HG03139 (cell line): ENCODE results near the gene PITX2.

Source experiments
- ATAC-seq: cut with Tn5 transposase; IDR thresholded peaks from one replicate; pipeline ENCODE4 v1.9.1; 2021; ENCODE audit not compliant: unreplicated experiment

Gene PITX2

DNA sequence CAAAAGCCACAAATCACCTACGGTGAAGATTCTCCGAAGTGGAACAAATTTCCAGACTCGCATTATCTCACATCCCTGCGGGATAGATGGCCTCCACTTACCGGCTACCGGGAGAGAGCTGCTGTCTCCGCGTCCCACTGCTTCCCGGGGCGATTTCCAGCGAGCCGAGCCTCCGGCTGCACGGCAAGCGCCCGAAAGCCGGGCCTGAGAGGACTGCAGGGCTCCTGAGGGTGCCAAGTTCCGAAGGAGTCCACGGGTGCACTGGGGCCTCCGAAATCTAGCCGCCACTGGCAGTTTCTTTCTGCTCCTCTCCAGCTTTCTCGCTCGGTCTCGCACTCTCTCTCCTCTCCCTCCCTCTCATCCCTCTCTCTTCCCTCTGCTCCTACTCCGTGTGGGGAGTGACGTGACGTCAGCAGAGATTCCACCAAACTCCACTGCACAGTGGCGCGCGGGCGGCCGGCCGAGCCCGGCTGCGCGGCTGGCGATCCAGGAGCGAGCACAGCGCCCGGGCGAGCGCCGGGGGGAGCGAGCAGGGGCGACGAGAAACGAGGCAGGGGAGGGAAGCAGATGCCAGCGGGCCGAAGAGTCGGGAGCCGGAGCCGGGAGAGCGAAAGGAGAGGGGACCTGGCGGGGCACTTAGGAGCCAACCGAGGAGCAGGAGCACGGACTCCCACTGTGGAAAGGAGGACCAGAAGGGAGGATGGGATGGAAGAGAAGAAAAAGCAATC, 14.0 kb upstream of the PITX2 start:
- no peak for ATAC-seq

DNA sequence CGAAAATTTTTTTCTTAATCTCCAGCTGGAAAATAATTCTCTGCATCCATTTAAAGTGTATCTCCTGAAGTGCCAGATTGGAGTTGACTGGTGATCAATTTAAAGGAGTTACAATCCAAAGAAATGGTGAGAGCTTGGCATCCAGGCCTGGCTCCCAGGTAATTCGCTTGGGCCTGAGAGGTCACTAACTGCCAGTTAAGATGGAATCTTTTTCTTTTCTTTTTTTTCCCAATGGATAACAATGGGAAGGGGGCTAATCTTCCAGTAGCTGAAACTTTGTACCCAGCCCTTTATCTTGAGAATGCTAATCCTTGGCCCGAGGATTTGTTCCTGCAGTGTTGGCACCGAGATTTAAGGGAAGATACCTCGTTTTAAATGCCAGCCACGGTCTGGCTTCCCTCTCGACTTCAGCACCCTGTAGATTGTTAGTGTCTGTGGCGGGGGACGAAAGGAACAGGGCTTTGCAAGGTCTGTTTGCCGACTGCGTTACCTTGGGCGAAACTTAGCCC, 13.3 kb upstream of the PITX2 start:
- ATAC-seq = no peak

DNA sequence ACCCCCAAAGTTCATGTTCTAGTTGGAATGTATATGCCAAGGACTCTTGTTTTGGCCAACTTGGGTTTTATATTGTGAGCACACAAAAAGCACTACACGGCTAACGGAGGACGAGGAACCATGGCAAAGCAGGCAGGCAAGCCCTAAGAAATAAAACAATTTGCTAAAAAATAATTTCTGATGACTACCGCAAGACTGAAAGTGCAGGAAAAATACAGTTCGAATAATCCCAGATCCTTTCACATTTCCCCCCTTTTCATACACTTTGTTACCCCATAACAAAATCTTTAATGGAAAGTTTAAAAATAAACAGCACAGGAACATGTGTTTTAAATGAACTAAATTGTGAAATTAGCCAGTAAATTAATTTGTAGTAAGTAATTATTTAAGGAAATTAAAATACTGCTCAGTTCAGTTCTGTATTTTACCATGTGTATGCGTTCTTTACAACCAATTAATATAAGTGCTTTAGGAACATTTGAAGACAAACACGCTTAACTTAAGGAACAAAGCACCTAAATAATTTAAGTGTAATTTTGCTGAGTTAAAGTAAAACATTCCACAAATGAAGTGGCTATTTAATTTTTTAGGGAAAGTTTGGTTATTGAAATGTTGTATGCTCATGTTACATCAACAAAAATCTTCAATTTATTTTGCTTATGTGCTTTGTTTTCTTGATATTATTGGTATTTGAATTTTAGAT, 12.4 kb upstream of the PITX2 start:
- ATAC-seq = no peak

DNA sequence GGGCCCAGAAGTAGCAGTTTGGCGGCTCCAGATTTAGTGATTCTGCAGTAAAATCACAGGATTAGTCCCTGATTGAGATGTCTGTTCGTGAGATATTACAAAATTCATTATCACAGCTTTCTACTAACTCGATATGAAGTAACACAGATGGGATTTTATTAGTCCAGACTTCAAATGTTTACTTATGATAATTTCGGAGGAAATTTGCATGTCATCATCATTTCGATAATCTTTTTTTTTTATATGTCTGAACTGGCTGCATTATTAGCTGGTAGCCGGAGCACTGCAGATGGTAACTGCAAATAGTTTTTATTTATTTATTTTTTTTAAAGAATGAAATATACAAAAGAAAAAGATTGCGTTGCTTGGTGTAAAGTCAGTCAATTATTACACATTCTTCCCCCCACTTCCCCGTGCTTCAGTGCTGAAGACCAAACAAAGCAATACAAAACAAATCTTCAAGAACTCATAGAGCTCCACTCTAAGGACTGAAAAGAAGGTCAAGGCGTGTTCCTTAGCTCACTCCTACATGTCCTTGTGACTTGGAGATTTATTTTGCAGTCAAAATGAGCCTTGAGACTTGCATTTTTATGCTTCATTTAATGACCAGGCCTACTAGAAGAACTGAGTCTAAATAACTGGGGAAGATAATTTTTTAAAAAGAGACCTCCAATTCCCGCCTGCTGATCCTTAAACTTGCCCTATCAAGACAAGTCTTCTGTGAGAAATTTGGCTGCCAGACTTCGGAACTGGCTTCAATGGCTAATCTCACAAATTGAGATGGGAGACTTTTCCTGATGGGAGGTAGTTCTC, 11.7 kb upstream of the PITX2 start:
- no peak for ATAC-seq

DNA sequence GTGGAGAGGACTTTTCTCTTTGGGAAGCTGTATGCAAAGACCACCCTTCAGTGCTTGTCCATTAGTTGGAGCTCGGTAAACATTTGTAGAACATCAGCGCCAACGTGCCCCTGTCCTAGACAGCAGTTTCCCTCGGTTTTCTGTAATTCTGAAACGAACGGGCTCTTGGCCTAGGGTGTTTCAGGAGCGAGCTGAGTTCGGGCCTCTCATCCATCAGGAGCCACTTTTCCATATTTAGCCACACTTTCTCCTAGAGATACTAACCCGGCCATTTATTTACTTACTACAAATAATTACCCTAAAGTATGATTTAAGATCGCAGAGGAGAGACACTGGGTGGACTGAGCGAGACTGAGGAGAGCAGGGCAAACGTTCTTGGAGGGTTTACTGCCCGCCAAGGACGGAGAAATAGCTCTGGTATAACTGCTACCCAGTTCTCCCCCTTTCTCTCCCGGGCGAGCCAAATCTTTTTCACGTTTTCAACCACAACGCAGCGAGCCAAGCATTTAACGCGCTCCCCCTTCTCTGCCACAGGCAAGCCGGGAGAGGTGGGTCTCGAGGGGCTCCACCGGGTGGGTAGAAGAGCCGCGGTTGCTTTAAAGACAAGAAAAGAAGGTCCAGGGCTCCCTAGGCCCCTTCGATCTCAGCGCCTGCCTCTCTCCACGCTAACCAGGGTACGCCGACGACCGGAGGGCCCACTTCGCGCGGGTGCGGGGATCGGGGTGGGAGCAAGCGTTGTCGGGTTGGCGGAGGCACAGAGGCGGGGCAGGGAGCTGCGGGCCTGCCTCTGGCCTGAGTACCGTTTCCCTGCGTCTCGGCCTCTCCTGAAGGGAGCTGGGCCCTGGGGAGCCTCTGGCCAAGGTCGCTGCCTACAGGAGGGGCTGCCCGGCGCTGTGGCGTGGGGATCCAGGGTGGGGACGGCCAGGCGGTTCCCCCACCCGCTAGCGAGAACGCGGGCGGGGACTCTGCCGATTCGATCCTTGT, 10.8 kb upstream of the PITX2 start:
- ATAC-seq = no peak

DNA sequence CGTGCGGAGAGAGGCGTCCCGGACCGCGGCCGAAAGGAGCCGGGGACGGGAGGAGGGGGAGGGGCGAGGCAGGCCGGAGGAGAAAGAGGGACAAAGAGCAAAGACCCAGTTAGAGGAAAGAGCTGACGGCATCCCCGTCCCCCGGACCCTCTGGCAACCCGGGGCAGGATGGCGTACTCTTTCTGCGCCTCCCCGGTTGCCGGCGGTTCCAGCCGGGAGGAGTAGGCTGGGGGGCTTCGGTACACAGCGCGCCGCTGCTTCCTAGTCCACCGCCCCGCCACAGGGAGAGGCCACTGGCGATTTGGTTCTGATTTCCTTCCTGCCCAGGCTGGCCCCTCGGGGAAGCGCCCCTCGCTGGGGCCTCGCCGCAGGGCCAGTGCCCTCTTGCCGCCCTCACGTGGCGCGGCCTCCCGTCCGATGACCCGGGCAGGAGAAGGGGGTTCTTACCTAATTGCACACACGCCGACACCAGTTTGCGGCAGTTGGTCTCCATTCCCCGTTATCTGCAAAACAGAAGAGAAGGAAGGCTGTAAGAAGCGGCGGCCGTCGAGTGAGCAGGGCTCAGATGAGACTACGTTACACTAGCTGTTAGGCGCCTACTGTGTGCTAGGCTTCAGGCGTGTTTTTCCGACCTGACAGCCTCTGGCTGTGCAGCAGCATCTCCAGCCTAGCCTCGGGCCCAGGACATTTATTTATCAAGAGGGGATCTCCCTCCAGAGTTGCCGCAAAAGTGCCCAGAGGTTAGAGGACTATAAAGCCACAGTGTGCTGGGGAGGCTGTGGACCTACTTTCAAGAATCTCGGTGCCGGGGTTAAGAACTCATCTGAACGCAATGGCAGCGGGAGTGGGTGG, 9.9 kb upstream of the PITX2 start:
- ATAC-seq = no peak

DNA sequence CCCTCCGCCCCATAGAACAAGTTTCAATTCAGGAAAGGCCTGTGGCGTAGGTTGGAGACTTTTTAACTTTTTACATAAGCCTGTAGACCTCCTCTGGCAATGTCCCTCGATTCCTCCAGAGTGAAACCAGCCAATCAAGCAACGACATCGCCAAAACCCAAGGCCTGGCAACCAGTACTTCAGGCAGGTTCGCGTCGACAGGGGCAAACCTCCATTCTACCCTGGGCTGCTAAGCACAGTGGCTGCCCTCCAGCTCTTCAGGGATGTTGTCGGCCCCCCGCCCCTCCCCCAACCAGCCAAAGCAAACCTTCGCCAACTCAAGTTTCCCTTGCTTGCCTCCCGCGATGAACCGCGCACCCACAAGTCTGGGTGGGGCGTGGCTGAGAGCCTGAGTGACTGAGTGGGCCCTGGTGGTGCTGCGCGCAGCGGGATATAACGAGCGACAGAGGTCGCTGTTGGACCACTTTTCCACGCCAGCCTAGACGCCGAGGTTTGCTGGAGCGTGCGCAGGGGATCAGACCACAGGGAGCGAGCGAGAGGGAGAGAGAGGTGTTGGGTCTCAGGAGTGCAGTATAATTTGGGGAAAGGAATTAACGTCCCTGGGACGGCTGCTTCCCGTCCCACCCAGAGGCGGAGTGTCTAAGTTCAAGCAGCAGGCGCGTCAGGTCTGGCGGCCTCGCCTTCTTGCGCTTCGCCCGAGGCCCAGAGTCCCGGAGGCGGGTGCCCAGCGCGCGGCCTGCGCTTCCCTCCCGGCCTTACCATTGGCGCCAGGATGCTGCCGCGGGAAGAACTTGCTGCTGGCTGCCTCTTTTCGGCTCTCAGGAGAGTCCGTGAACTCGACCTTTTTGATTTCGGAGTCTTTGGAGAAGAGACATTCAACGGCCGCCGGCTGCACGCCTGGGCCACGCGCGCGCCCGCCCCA, 9.0 kb upstream of the PITX2 start:
- peak; percentile 98 for ATAC-seq

DNA sequence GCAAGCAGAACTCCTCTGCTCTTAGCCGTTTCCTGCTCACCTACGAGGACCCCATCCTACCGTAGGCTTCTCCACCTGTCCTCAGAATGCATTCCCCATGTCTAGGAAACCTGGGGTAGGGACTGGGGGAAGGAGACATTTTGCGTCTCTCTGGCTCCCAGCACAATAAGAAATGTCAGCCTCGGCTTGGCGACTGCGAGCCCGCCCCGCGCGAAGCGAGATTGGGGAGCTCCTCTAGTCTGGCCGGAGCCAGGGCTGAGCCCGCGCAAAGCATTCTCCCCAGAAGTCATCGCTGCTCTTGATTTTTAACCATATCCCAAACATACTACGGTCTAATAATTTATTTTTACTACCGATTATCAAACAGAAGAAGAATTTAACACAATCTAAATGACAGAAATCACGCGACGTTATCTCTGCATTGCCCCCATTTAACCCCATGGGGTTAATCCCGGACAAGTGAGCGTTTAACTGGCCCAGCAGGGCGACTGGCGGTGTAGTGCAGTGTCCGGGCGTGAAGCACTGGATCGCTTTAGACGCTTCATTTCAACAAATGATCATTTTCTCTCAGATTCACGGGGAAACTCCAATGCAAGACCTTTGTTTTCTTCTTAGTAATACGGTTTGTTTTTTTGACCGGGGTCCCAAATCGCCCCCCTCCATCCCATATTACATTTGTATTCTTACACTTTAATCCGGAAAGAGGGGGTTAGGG, 8.0 kb upstream of the PITX2 start:
- ATAC-seq = no peak

DNA sequence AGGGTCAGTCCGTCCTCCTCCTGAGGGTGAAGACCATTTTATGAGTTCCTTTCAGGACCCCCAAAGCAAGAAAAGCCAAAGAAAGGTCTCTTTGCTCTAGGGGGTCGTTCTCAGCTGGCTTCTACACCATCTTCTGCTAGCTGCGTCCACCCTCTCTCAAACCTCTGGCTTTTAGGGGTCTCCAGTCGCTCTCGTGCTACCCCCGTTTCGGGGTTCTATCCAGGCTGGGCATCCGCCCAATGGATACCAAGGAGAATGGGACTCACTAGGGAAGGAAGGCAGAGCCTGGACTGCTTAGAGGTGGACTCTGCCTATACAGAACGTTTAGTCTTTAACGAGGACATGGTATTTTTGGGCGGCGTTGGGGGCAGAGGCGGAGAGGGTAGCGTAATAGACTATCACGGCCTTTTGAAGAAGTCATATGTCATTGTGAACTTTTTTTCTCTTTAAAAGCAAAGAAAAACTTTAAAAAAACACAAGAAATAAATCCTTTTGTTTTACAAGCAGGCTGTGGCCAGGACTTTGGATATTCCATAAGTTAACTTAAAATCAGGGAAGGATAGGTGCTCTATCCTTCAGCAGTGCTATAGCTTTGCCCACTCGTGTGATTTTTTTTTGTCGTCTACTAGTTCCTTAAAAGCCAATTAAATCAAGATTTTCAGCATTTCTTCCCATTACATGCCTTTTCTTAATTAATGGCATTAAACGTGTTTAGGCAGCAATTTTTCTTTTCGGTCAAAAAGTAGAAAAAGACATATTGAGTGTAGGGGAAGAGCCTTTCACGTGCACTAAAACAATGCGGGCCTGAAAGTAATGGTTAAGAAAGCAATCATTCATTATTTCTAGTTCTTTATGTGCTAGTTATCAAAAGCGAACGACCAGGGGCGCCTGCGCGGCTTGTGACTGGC, 7.2 kb upstream of the PITX2 start:
- no peak for ATAC-seq

DNA sequence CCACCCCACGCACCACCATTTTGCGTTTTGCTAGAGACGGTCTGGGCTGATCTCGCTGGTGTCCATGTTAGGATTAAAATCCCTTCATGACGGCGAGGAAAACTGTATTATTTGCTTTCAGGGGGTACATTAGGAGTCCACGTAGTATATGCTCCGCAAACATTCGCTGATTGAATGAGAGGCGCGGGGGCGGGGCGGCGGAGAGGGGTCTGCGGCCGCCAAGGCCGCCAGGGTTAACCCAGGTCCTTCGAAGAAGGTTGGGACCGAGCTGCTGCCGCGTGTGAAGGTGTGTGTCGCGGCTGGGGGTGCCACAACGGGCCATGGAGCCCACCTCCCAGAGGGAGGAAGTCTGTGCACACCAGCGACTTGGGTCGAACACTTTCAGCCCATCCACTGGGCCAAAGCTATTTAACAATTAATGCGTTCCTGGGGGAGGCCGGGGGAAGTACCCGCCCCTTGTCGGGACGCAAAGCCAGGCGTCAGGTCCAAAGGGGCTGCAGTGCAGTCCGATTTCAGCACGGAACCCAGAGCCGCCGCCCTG, 6.4 kb upstream of the PITX2 start:
- ATAC-seq = no peak

DNA sequence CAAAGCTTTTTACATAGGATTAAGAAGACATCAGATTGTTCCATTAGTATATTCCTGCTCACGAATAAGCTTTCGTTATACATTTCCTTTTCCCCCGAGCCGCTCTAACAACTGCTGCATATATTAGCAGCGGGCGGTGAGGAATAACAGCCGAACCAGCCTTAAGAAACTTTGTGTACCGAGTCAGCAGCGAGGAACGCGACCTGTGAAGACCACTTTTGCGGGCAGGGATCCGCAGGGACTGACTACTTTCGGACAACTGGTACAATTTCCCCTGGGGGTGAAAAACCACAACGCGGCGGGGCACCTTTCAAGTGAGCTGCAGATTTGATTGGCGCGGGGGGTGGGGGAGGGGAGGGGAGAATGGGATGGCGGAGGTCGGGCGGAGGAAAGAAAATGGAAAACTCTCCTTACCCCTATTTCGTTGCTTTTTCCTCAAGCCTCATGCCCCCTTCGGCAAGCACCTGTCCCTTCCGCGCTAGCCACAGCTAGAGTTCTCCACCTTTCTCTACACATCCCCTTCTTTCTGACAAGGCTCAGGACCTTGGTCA, 5.9 kb upstream of the PITX2 start:
- no peak for ATAC-seq

DNA sequence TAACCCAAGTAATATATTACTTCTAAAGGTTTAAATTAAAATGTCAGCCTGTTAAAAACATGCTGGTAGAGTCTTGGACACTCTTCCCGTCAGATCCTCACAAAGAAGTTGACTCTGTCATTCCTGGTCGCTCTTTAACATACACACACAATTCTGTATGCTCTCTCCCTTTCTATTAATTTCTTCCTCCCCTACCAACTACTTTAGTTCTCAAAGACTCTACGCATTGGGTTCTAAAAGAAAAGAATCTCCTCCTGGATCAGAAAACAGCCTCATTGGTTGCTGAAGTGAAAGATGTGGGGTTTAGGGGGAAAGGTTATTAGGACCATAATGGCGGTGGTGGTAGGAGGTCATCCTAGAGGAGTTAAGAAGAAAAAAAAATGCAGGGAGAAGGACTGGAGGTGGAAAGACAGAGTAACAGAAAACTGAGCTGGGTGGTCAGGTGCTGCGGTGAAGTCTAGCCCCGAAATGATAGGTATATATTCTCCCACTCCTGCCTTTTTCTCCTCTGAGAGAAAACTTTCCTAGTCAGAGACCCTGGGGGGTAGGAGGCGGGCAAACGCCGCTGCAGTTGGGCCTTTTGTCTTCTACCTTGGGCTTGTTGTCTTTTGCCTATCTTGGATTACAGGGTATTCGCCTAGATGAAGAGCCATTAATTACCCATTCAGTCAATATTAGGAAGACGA, 5.2 kb upstream of the PITX2 start:
- no peak for ATAC-seq

DNA sequence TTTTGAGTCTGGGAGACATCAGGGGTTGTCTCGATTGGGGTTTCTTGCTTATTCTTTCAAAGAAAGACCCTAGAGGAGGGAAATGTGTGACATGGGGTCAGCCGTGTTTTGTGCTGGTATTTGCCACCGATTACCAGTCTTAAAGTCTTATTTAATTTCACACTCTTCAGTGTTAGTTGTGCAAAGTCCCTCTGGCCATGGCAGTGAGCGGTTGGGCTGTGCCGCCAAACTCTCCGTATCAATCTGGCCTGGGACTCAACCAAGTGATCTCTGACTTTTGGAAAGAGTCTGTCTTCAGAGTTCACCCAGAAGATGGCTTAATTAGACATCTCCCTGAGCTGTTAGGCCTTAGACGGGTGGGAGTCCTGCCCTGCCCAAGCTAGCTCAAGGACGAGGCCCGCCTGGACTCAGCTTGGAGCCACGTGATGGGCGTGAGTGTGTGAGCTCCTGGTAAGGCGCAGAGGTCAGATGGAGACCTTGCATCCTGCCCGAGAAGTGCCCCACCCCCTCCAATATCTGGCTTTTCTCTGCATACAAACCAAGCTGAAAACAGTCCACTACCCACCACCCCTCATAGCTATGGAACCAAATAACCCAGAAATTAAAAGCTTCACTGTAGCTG, 3.8 kb upstream of the PITX2 start:
- ATAC-seq = no peak

DNA sequence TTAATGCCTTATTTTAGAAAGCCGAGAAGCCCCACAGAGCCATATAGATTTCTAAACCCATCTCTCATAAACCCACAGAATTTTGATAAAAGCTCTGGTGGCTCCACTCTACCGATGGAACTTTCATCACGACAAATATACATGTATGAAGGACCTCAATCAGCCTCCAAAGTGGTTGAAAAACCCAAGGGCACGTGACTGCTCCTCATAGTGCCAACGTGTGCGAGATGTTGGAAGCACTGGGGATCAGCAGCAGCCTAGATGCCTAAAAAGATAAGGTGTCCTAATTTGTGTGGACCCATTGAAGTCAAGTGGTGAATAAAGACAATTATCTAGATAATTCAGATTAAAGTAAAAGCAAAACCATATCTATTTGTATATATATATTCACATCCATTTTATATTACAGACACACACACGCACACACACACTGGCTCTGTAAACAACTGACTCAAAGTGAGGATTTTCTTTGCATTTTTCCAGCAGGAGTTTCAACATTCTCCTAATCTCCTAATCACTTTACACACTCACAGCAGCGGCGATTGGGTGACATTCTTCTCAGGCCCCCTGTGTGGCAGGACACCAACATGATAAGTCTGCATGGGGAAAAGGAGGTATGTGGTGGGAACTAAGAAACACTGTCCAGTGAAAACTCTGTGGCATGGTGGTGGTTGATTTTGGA, 2.8 kb upstream of the PITX2 start:
- no peak for ATAC-seq
